ENCODE measurements around the gene NT5M.

Gene NT5M

DNA sequence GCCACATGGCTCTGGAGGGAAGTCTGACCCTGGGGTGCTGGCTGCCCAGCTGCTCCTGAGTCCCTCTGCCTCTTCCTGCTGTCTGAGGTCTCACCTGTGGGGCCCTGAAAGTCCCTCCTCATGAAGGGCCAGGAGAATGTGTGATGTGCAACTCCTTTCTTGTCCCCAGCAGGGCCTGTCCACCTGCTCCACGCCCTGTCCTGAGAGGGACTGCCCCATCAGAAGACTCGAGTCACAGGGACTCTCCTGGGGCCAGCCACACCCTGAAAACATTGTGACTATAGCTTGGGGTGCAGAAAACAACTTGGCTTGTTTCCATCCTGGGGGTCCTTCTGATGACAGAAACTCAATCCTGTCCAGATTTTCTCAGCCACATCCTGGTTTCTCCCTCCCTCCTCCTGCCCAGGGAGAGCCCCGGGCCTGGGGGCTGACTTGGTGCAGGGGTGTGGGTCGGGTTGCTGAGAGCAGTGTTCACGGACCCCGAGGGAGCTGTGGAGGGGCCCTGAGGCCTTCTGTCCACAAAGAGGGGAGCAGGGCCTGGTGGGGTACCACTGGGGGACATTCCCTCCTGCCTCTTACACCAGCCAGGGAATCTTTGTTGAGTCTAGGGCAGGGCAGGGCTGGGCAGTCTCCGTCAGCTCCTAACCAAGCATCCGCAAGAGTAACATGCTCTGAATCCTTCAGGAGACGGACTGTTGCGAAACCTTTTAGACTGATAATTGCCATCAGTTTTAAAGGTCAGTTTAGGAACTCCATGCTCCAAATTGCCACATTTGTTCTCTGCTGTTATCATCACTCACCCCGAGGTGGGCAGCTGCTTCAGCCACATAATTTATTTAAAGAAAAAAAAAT is 45.9 kb downstream of the NT5M start:
- TF ChIP-seq, protein P1, sequence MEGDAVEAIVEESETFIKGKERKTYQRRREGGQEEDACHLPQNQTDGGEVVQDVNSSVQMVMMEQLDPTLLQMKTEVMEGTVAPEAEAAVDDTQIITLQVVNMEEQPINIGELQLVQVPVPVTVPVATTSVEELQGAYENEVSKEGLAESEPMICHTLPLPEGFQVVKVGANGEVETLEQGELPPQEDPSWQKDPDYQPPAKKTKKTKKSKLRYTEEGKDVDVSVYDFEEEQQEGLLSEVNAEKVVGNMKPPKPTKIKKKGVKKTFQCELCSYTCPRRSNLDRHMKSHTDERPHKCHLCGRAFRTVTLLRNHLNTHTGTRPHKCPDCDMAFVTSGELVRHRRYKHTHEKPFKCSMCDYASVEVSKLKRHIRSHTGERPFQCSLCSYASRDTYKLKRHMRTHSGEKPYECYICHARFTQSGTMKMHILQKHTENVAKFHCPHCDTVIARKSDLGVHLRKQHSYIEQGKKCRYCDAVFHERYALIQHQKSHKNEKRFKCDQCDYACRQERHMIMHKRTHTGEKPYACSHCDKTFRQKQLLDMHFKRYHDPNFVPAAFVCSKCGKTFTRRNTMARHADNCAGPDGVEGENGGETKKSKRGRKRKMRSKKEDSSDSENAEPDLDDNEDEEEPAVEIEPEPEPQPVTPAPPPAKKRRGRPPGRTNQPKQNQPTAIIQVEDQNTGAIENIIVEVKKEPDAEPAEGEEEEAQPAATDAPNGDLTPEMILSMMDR (IDR thresholded peaks at IDR 0.05) = no peak
- Histone ChIP-seq H3K27ac (no peak overlapping the region), H3K4me3 (ENCODE audit: low read depth in 1 of 2, low read length in 1 of 2) (no peak overlapping the region), H3K36me3 (no peaks in the 10 kb centered on the region), H3K9me3 (no peaks in the 10 kb centered on the region), H3K4me1 (ENCODE audit: control insufficient read depth in 1 of 2, insufficient read depth in 1 of 2, low read depth in 1 of 2, low read length in 1 of 2) (no peaks in the 10 kb centered on the region), H3K27me3 (no peaks in the 10 kb centered on the region)

DNA sequence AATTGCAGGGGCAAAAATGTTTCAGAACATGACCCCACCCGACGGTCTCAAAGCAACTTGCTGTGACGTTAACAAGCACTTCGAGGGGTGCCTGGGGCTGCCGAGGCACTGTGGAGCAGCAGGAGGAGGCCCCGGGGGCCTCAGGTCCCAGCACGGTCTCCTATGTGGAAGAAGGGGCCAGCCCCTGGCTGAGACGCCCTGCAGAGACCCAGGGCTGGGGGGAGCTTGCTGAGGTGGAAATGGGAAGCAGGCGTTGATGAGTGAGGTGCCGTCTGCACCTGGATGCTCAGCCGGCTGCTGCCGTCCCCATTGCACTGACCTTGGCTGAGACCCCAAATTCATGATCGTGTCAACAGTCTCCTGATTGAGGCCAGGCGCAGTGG is 46.5 kb downstream of the NT5M start:
- no peaks in the 10 kb centered on the region for H3K9me3 ChIP-seq
- H3K36me3 ChIP-seq = no peaks in the 10 kb centered on the region
- no peaks in the 10 kb centered on the region for H3K4me1 ChIP-seq (ENCODE audit: control insufficient read depth in 1 of 2, insufficient read depth in 1 of 2, low read depth in 1 of 2, low read length in 1 of 2)
- no peaks in the 10 kb centered on the region for H3K27me3 ChIP-seq
- no peak overlapping the region for H3K4me3 ChIP-seq (ENCODE audit: low read depth in 1 of 2, low read length in 1 of 2)
- TF ChIP-seq, protein P1 (IDR thresholded peaks at IDR 0.05) = no peak
- no peak overlapping the region for H3K27ac ChIP-seq

DNA sequence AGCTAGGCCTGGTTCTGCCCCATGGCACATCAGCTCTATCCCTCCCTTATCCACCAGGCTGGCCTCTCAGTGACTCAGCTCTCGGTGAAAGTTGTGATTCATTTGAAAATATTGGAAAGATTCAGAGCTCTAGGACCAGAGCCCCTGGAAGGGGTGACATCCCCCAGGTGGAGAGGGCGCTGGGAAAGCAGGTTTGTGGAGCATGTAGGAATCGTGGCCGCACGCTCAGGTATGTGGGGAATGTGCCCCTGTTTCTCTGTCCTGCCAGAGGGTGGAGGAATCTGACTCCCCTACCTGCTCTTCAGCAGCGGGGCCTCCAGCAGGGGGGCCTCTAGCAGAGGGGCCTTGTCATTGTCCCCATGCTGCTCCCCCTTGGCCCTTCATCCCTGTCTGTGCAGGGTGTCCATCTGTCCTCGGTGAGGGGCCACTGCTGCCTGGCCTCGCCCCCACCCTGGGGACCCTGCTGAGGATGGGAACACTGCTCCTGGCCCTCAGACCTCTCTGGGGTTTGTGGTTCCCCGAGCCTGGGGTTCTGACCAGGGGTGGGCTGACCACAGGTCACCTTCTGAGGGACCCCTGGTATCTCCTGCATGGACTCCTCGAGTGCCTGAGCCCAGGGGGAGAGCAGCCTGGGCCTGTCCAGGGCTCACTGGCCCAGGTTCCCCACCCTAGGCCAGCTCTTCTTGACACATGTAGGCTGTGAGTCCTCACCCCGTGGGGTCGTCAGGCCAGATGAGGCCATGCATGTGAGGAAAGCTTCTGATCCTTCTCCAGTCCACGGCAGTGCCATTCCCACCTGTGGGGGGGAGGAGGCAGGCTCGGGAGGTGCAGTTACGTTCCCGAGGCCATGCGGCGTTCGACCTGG is 47.5 kb downstream of the NT5M start:
- H3K9me3 ChIP-seq = no peaks in the 10 kb centered on the region
- H3K27ac ChIP-seq = no peak overlapping the region
- H3K36me3 ChIP-seq = no peaks in the 10 kb centered on the region
- H3K4me3 ChIP-seq (ENCODE audit: low read depth in 1 of 2, low read length in 1 of 2) = no peak overlapping the region
- H3K4me1 ChIP-seq (ENCODE audit: control insufficient read depth in 1 of 2, insufficient read depth in 1 of 2, low read depth in 1 of 2, low read length in 1 of 2) = no peaks in the 10 kb centered on the region
- no peaks in the 10 kb centered on the region for H3K27me3 ChIP-seq
- TF ChIP-seq, protein P1 (IDR thresholded peaks at IDR 0.05) = no peak

DNA sequence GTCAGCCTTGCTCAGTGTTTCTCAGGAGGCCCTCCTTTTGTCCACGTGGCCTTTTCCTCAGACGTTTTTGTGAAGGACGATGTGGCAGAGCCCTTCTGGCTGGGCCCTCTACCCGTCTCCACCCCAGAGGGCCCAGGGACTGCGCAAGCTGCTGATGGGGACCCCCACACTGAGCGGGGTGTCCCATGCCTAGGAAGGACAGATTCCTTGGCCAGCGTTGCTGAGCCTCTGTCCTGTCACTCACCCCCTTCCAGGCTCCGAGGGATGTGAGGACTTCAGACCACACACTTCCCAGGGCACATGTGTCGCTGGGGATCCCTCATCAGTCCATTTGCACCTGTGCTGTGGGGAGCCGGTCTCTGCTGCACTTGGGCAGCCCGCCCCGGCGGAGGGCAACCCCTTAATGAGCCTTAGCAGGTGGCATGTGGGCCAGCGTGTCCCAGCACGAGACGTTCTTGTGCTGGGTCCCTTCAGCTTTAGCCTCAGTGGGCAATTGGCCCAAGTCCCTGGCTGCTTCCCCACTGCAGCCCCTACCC is 48.3 kb downstream of the NT5M start:
- Histone ChIP-seq H3K27me3 (no peaks in the 10 kb centered on the region), H3K36me3 (no peaks in the 10 kb centered on the region), H3K27ac (no peak overlapping the region), H3K9me3 (no peaks in the 10 kb centered on the region), H3K4me3 (ENCODE audit: low read depth in 1 of 2, low read length in 1 of 2) (no peak overlapping the region), H3K4me1 (ENCODE audit: control insufficient read depth in 1 of 2, insufficient read depth in 1 of 2, low read depth in 1 of 2, low read length in 1 of 2) (no peaks in the 10 kb centered on the region)
- TF ChIP-seq, protein P1 (IDR thresholded peaks at IDR 0.05) = no peak

DNA sequence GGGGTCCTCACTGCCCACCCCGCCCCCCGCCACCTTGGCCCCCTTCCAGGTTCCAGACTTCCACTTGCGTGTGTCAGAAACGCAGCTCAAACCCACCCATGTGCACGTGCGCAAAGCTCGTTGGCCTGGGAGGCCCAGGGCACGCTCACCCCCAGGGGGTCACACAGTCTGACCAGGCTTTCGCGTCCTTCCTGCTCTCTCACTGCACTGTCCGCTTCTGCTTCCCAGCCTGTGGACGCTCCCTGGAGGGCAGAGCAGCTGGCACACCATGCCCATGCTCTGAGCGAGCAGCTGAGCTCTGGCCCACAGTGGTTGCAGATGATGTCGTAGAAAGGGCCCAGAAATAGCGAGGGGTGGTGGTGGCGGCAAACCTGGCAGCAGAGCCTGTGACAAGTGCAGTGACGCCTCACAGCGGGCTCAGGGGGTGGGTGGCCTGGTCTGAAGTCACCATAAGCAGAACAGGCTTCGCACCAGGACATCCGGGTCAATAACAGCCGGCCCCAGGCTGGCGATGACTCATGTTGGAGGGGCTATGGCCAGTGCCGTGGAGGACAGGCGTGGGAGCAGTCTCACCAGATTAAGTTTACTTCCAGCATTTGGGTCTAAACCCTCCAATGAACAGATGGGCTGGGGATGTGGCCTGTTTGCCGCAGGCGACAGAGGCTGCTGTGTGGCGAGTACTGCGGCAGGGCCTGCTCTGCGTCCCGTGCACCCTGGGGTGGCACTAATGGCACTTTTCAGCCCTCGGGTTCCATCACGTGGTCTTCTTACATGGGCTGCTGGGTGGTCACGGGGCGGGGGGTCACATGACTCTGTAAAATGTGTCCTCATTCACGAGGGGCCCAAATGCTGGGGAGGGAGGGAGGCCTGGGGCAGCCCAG is 49.0 kb downstream of the NT5M start:
- TF ChIP-seq, protein P1 (IDR thresholded peaks at IDR 0.05) = no peak
- Histone ChIP-seq H3K27ac (no peak overlapping the region), H3K27me3 (no peaks in the 10 kb centered on the region), H3K4me1 (ENCODE audit: control insufficient read depth in 1 of 2, insufficient read depth in 1 of 2, low read depth in 1 of 2, low read length in 1 of 2) (no peaks in the 10 kb centered on the region), H3K9me3 (no peaks in the 10 kb centered on the region), H3K36me3 (no peaks in the 10 kb centered on the region), H3K4me3 (ENCODE audit: low read depth in 1 of 2, low read length in 1 of 2) (no peak overlapping the region)
